Effector memory CD8-positive, alpha-beta T cell (primary cell): ENCODE measurements around the gene NDUFS3.
"Not testable (repeated sequence)": the region's sequence is repeated elsewhere in the genome, so short reads cannot be mapped to it uniquely, and the experiment has no call there.

Source experiments
- ATAC-seq: fragments of 150-1000 bp; cut with Tn5 transposase; replicated peaks from 2 replicates; pipeline ENCODE4 v1.10.0; 2021; ENCODE audit warnings: mild to moderate bottlenecking, moderate library complexity
- DNase-seq, 3 experiments: peaks; one replicate each; pipeline ENCODE4 v3.0.0; 2021
- H3K27ac Mint-ChIP-seq, 2 donors: one replicate each; pipeline ENCODE4 v1.8.0; 2022; ENCODE audit warnings: mild to moderate bottlenecking in 2 of 2, mixed read lengths in 2 of 2, moderate library complexity in 2 of 2
- H3K27me3 Mint-ChIP-seq, 2 donors: one replicate each; pipeline ENCODE4 v1.8.0; 2022; ENCODE audit warnings: mixed read lengths in 2 of 2
- H3K36me3 Mint-ChIP-seq: one replicate; pipeline ENCODE4 v1.8.0; 2022; ENCODE audit warnings: mild to moderate bottlenecking, moderate library complexity, mixed read lengths; ENCODE audit not compliant: insufficient read depth
- H3K4me1 Mint-ChIP-seq, 2 donors: one replicate each; pipeline ENCODE4 v1.8.0; 2022; ENCODE audit warnings: low read depth in 2 of 2, mixed read lengths in 2 of 2
- H3K4me3 Mint-ChIP-seq, 2 donors: one replicate each; pipeline ENCODE4 v1.8.0; 2022; ENCODE audit warnings: mild to moderate bottlenecking in 2 of 2, mixed read lengths in 2 of 2, moderate library complexity in 2 of 2
- H3K9me3 Mint-ChIP-seq, 2 donors: one replicate each; pipeline ENCODE4 v1.8.0; 2022; ENCODE audit warnings: mixed read lengths in 2 of 2

NDUFS3 gene

GRCh38 chr11:47546274-47546673 is 32.6 kb upstream of the NDUFS3 start:
- H3K27me3 Mint-ChIP-seq, H3K9me3 Mint-ChIP-seq, ATAC-seq, DNase-seq: not testable (repeated sequence)
- Mint-ChIP-seq H3K4me1 (peaks cover 34 to 58% of the 10 kb centered on the region in 2 donors), H3K27ac (peak overlapping the region in 1 of 2 donors; percentile 57), H3K4me3 (peak overlapping the region in 1 of 2 donors; percentile 15), H3K36me3 (peaks cover 21% of the 10 kb centered on the region)

GRCh38 chr11:47550288-47551047 is 28.4 kb upstream of the NDUFS3 start:
- H3K4me1 Mint-ChIP-seq: peaks cover 37 to 49% of the 10 kb centered on the region in 2 donors

GRCh38 chr11:47551086-47551485 is 27.8 kb upstream of the NDUFS3 start:
- ATAC-seq (no peak), DNase-seq (no peak)
- H3K27me3 Mint-ChIP-seq: no peaks in the 10 kb centered on the region
- H3K4me1 Mint-ChIP-seq: peaks cover 35 to 46% of the 10 kb centered on the region in 2 donors
- H3K36me3 Mint-ChIP-seq: peaks cover 25% of the 10 kb centered on the region
- H3K4me3 Mint-ChIP-seq: peak overlapping the region; percentile 98 to 99
- peak overlapping the region; percentile 95 to 96 for H3K27ac Mint-ChIP-seq
- H3K9me3 Mint-ChIP-seq: no peaks in the 10 kb centered on the region

More at GRCh38 chr11:47550288-47551047, 28.4 kb upstream of the NDUFS3 start:
- ATAC-seq (no peak), DNase-seq (no peak)
- Mint-ChIP-seq H3K9me3 (no peaks in the 10 kb centered on the region), H3K4me3 (peak overlapping the region; percentile 98 to 99), H3K27me3 (no peaks in the 10 kb centered on the region), H3K27ac (peak overlapping the region; percentile 95 to 96), H3K36me3 (peaks cover 25% of the 10 kb centered on the region)

- Mint-ChIP-seq H3K27me3 (no peaks in the 10 kb centered on the region), H3K4me1 (peaks cover 34 to 44% of the 10 kb centered on the region in 2 donors), H3K27ac (peak overlapping the region; percentile 95 to 96), H3K9me3 (no peaks in the 10 kb centered on the region), H3K4me3 (peak overlapping the region; percentile 98 to 99), H3K36me3 (peaks cover 22% of the 10 kb centered on the region)
- DNase-seq (peak in 1 of 3 experiments; percentile 5), ATAC-seq (no peak)
Measured at GRCh38 chr11:47552056-47552565, 26.8 kb upstream of the NDUFS3 start.

GRCh38 chr11:47552566-47553405 is 26.1 kb upstream of the NDUFS3 start, which contains the start of gene CELF1:
TSS of gene CELF1 (minus strand) at chr11:47553132. CDS start at chr11:47499523, 53,609 bp downstream.
- peaks cover 22% of the 10 kb centered on the region for H3K36me3 Mint-ChIP-seq
- H3K4me1 Mint-ChIP-seq: peaks cover 31 to 38% of the 10 kb centered on the region in 2 donors
- peak within 1 kb of the TSS; percentile 98 to 99 for H3K4me3 Mint-ChIP-seq
- no peaks in the 10 kb centered on the region for H3K9me3 Mint-ChIP-seq
- ATAC-seq (peak; percentile 92), DNase-seq (peak; percentile 90 to 91 (median 90))
- no peaks in the 10 kb centered on the region for H3K27me3 Mint-ChIP-seq
- H3K27ac Mint-ChIP-seq: peak within 1 kb of the TSS; percentile 95 to 96

- H3K4me3 Mint-ChIP-seq: peak overlapping the region; percentile 98 to 99
- ATAC-seq (peak; percentile 24), DNase-seq (no peak)
- H3K4me1 Mint-ChIP-seq: peaks cover 26 to 33% of the 10 kb centered on the region in 2 donors
- H3K27me3 Mint-ChIP-seq: no peaks in the 10 kb centered on the region
- H3K27ac Mint-ChIP-seq: peak overlapping the region in 1 of 2 donors; percentile 96
- peaks cover 22% of the 10 kb centered on the region for H3K36me3 Mint-ChIP-seq
- no peaks in the 10 kb centered on the region for H3K9me3 Mint-ChIP-seq
Measured at GRCh38 chr11:47553406-47553743, 25.5 kb upstream of the NDUFS3 start.

- H3K36me3 Mint-ChIP-seq, H3K9me3 Mint-ChIP-seq, H3K27ac Mint-ChIP-seq, ATAC-seq, DNase-seq, H3K4me3 Mint-ChIP-seq, H3K27me3 Mint-ChIP-seq: not testable (repeated sequence)
- peaks cover 9 to 11% of the 10 kb centered on the region in 2 donors for H3K4me1 Mint-ChIP-seq
Measured at GRCh38 chr11:47557004-47557403, 21.9 kb upstream of the NDUFS3 start.

- H3K27me3 Mint-ChIP-seq: no peaks in the 10 kb centered on the region
- H3K4me3 Mint-ChIP-seq: no peak overlapping the region
- ATAC-seq (no peak), DNase-seq (no peak)
- H3K4me1 Mint-ChIP-seq: no peaks in the 10 kb centered on the region
- no peaks in the 10 kb centered on the region for H3K36me3 Mint-ChIP-seq
- H3K27ac Mint-ChIP-seq: no peak overlapping the region
- H3K9me3 Mint-ChIP-seq: no peaks in the 10 kb centered on the region
Measured at GRCh38 chr11:47558695-47559094, 20.2 kb upstream of the NDUFS3 start.

- Mint-ChIP-seq H3K9me3 (no peaks in the 10 kb centered on the region), H3K4me1 (peaks cover 3 to 6% of the 10 kb centered on the region in 2 donors), H3K36me3 (no peaks in the 10 kb centered on the region), H3K27ac (no peak overlapping the region), H3K4me3 (no peak overlapping the region), H3K27me3 (no peaks in the 10 kb centered on the region)
- DNase-seq: no peak
- no peak for ATAC-seq
Measured at GRCh38 chr11:47560426-47560825, 18.4 kb upstream of the NDUFS3 start.

GRCh38 chr11:47562393-47562792 is 16.5 kb upstream of the NDUFS3 start:
- not testable (repeated sequence) for H3K36me3 Mint-ChIP-seq, H3K4me3 Mint-ChIP-seq, H3K27me3 Mint-ChIP-seq, DNase-seq, H3K27ac Mint-ChIP-seq, ATAC-seq, H3K9me3 Mint-ChIP-seq
- peaks cover 9 to 12% of the 10 kb centered on the region in 2 donors for H3K4me1 Mint-ChIP-seq

- ATAC-seq: not testable (repeated sequence)
Measured at GRCh38 chr11:47564366-47564765, 14.5 kb upstream of the NDUFS3 start.

GRCh38 chr11:47564933-47565339 is 13.9 kb upstream of the NDUFS3 start:
- ATAC-seq (peak; percentile 8), DNase-seq (no peak)
- Mint-ChIP-seq H3K27me3 (no peaks in the 10 kb centered on the region), H3K4me1 (peaks cover 9 to 12% of the 10 kb centered on the region in 2 donors), H3K36me3 (peaks cover 6% of the 10 kb centered on the region), H3K27ac (peak overlapping the region; percentile 92), H3K9me3 (no peaks in the 10 kb centered on the region), H3K4me3 (peak overlapping the region; percentile 81)

More at GRCh38 chr11:47564366-47564765, 14.5 kb upstream of the NDUFS3 start:
- not testable (repeated sequence) for DNase-seq, H3K36me3 Mint-ChIP-seq, H3K27me3 Mint-ChIP-seq, H3K9me3 Mint-ChIP-seq
- H3K4me3 Mint-ChIP-seq: peak overlapping the region; percentile 81
- H3K4me1 Mint-ChIP-seq: peaks cover 9 to 12% of the 10 kb centered on the region in 2 donors
- H3K27ac Mint-ChIP-seq: peak overlapping the region; percentile 92
